CD4-positive, alpha-beta memory T cell (primary cell): ENCODE measurements around the gene DNM3. TPM values are rescaled to one million over a fixed set of nuclear protein-coding genes. Genes with fewer than 3 reads are reported as not detected.
A peak's percentile ranks its signal among the peaks of the same experiment; 100 is the strongest.

Experiments
- CTCF ChIA-PET: fragments of 350-600 bp; sonication (Branson Sonifier 250); formaldehyde crosslinking; loops from one replicate; lab custom pipeline; 2021; ENCODE audit warnings: inconsistent platforms; ENCODE audit not compliant: partially characterized antibody; lab: Charles Lee
- POLR2A ChIA-PET: fragments of 350-600 bp; sonication (Branson Sonifier 250); formaldehyde crosslinking; loops from one replicate; lab custom pipeline; 2021; ENCODE audit not compliant: partially characterized antibody; lab: Charles Lee
- DNase-seq, 5 donors: peaks; one replicate each; pipeline versions ENCODE4 v3.0.0 to v3.0.0-alpha.2; 2020 to 2022; ENCODE audit warnings: mixed read lengths in 1 of 5
- H3K27ac ChIP-seq: one replicate; pipeline ENCODE4 v1.7.0; 2013; ENCODE audit warnings: low read depth, low read length
- H3K27me3 ChIP-seq: 2 replicates; pipeline ENCODE4 v1.7.0; 2013; ENCODE audit warnings: mild to moderate bottlenecking, low read length, moderate library complexity; ENCODE audit not compliant: insufficient read depth
- H3K36me3 ChIP-seq: 2 replicates; pipeline ENCODE4 v1.7.0; 2013; ENCODE audit warnings: mild to moderate bottlenecking, low read length, moderate library complexity; ENCODE audit not compliant: insufficient read depth
- H3K4me1 ChIP-seq: 2 replicates; pipeline ENCODE4 v1.7.0; 2013; ENCODE audit warnings: mild to moderate bottlenecking, low read length, moderate library complexity; ENCODE audit not compliant: insufficient read depth
- H3K4me3 ChIP-seq, 2 donors: one replicate each; pipeline ENCODE4 v1.7.0; 2013; ENCODE audit warnings: low read length in 2 of 2, mild to moderate bottlenecking in 1 of 2
- H3K9me3 ChIP-seq, 2 donors: one replicate each; pipeline ENCODE4 v1.7.0; 2013; ENCODE audit warnings: low read length in 2 of 2, control low read depth in 1 of 2; ENCODE audit not compliant: control insufficient read depth in 1 of 2
- H3K27ac Mint-ChIP-seq, 7 donors: one replicate each; pipeline ENCODE4 v1.8.0; 2020 to 2021; ENCODE audit warnings: mixed read lengths in 7 of 7, mild to moderate bottlenecking in 6 of 7, inconsistent platforms in 3 of 7, moderate library complexity in 3 of 7
- H3K27me3 Mint-ChIP-seq, 2 donors: one replicate each; pipeline ENCODE4 v1.8.0; 2020 to 2021; ENCODE audit warnings: mixed read lengths in 2 of 2
- H3K36me3 Mint-ChIP-seq, 2 donors: one replicate each; pipeline ENCODE4 v1.8.0; 2020 to 2021; ENCODE audit warnings: mixed read lengths in 2 of 2, inconsistent platforms in 1 of 2, mild to moderate bottlenecking in 1 of 2
- H3K4me1 Mint-ChIP-seq, 4 donors: one replicate each; pipeline ENCODE4 v1.8.0; 2020 to 2021; ENCODE audit warnings: mixed read lengths in 4 of 4, mild to moderate bottlenecking in 1 of 4
- H3K4me3 Mint-ChIP-seq, 8 donors: one replicate each; pipeline ENCODE4 v1.8.0; 2020 to 2021; ENCODE audit warnings: mixed read lengths in 8 of 8, mild to moderate bottlenecking in 7 of 8, moderate library complexity in 6 of 8, inconsistent platforms in 3 of 8
- H3K9me3 Mint-ChIP-seq, 8 donors: one replicate each; pipeline ENCODE4 v1.8.0; 2020 to 2021; ENCODE audit warnings: mixed read lengths in 8 of 8, mild to moderate bottlenecking in 5 of 8, inconsistent platforms in 3 of 8, moderate library complexity in 1 of 8
- intact Hi-C: fragments of 100-400 bp; cut with micrococcal nuclease; formaldehyde crosslinking; loops from one replicate; pipeline ENCODE4 v1.15.1; 2023
- polyA plus RNA-seq, 2 donors: library from polyadenylated mRNA; unstranded; fragments of 300-500 nt; fragmentation: Illumina TruSeq; gene quantifications; one replicate each; pipeline ENCODE4 v1.2.3, GENCODE V29; 2021
- total RNA-seq, 2 experiments: library from RNA; stranded (reverse); gene quantifications; one replicate each; pipeline ENCODE4 v1.2.3, GENCODE V29; 2021

DNM3 gene
- total and polyA plus RNA-seq, 4 experiments from 2014 or later = 0.37 to 2.7 (median 1.4) TPM

- H3K4me3 Mint-ChIP-seq = no peak overlapping the region
- no peak for DNase-seq
- Histone ChIP-seq H3K36me3 (no peaks in the 10 kb centered on the region), H3K27me3 (no peaks in the 10 kb centered on the region), H3K9me3 (no peaks in the 10 kb centered on the region), H3K4me3 (no peak overlapping the region), H3K27ac (no peak overlapping the region), H3K4me1 (no peaks in the 10 kb centered on the region)
- no peaks in the 10 kb centered on the region for H3K27me3 Mint-ChIP-seq
- intact Hi-C loops = no loop called here
- H3K36me3 Mint-ChIP-seq = no peaks in the 10 kb centered on the region
- H3K4me1 Mint-ChIP-seq = no peaks in the 10 kb centered on the region
- no peaks in the 10 kb centered on the region for H3K9me3 Mint-ChIP-seq
- CTCF ChIA-PET = no interaction called here
- POLR2A ChIA-PET = no interaction called here
- no peak overlapping the region for H3K27ac Mint-ChIP-seq
These were observed 481.1 kb downstream of the DNM3 start for GRCh38 chr1:172322219-172323061.

DNA sequence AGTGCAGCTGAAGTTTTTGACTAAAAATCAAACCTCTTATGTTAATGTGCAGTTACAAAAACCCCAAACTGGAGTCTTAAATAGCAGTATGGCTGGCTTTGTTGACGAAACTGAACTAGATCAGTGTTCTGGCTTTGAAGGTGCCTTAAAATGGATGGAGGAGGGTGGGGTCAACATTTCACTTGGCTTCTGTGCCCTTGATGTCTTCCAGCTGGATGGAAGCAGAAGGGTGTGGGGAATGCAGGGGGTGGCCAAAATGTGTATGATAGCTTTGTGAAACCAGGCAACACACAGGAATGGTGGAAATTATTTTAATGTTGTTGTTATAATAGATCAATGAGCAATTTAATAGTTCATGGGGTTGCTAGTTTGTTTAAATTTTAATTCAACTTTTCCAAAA is 482.4 kb downstream of the DNM3 start:
- no peaks in the 10 kb centered on the region for H3K4me1 Mint-ChIP-seq
- no peaks in the 10 kb centered on the region for H3K27me3 Mint-ChIP-seq
- Histone ChIP-seq H3K9me3 (no peaks in the 10 kb centered on the region), H3K4me1 (no peaks in the 10 kb centered on the region), H3K4me3 (no peak overlapping the region), H3K27ac (no peak overlapping the region), H3K27me3 (no peaks in the 10 kb centered on the region), H3K36me3 (no peaks in the 10 kb centered on the region)
- no peak overlapping the region for H3K4me3 Mint-ChIP-seq
- peak overlapping the region in 1 of 7 donors; percentile 37 for H3K27ac Mint-ChIP-seq
- intact Hi-C loops = no loop called here
- no peak for DNase-seq
- no peaks in the 10 kb centered on the region for H3K36me3 Mint-ChIP-seq
- H3K9me3 Mint-ChIP-seq = no peaks in the 10 kb centered on the region
- ChIA-PET CTCF (no interaction called here), POLR2A (no interaction called here)

DNA sequence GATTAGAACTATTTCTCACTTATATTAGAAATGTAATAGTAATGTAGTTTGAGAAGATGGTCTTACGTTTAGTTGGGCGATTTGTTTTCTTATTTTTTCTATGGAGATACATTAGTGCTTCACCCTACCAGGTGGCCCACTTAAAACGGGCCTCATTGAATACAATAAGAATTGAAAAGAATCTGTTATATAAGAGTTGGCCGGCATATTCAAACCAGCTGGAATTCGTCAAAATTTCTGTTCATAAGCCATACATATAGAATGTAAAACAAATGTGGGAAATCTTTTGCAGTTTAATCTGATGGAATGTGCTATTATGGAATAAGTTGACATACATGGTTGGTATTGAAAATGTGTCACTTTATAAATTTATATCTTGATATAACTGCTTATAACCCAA is 482.8 kb downstream of the DNM3 start:
- no peaks in the 10 kb centered on the region for H3K9me3 Mint-ChIP-seq
- no peaks in the 10 kb centered on the region for H3K4me1 ChIP-seq

DNA sequence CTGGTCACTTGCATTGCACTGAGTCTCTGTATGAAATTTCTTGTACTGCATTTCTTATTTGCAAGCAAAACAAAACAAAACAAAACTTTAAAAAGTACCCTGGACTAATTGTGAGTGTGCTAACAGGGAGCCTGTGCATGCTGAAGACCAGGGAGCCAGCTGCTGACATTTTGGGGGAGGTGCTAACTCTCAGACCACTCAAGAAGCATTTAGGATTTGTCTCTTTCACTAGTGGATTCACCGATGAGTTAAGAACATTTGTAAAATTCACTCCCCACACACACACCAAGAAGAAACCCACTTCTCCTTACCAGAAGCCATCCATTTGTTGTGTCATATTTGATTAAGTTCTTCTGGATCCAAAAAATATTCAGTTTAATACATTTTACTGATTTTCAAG is 483.5 kb downstream of the DNM3 start:
- no peaks in the 10 kb centered on the region for H3K9me3 ChIP-seq
- no peak overlapping the region for H3K4me3 Mint-ChIP-seq
- POLR2A ChIA-PET = no interaction called here
- no peaks in the 10 kb centered on the region for H3K9me3 Mint-ChIP-seq
- H3K27me3 Mint-ChIP-seq = no peaks in the 10 kb centered on the region
- no peaks in the 10 kb centered on the region for H3K36me3 ChIP-seq
- H3K27ac ChIP-seq = no peak overlapping the region
- CTCF ChIA-PET = no interaction called here
- intact Hi-C loops = no loop called here
- H3K4me1 ChIP-seq = no peaks in the 10 kb centered on the region
- no peak overlapping the region for H3K27ac Mint-ChIP-seq
- no peak overlapping the region for H3K4me3 ChIP-seq
- DNase-seq = no peak
- H3K4me1 Mint-ChIP-seq = no peaks in the 10 kb centered on the region
- H3K27me3 ChIP-seq = no peaks in the 10 kb centered on the region
- H3K36me3 Mint-ChIP-seq = no peaks in the 10 kb centered on the region

More for the DNA sequence above, 482.8 kb downstream of the DNM3 start:
- intact Hi-C loops = no loop called here
- H3K27me3 ChIP-seq = no peaks in the 10 kb centered on the region
- DNase-seq = no peak
- H3K4me3 ChIP-seq = no peak overlapping the region
- POLR2A ChIA-PET = no interaction called here
- Mint-ChIP-seq H3K27ac (no peak overlapping the region), H3K27me3 (no peaks in the 10 kb centered on the region), H3K4me1 (no peaks in the 10 kb centered on the region), H3K36me3 (no peaks in the 10 kb centered on the region), H3K4me3 (no peak overlapping the region)
- H3K36me3 ChIP-seq = no peaks in the 10 kb centered on the region
- no peaks in the 10 kb centered on the region for H3K9me3 ChIP-seq
- CTCF ChIA-PET = no interaction called here
- no peak overlapping the region for H3K27ac ChIP-seq

- POLR2A ChIA-PET = no interaction called here
- H3K4me1 Mint-ChIP-seq = no peaks in the 10 kb centered on the region
These were observed 484.2 kb downstream of the DNM3 start for GRCh38 chr1:172325531-172325930.

DNA sequence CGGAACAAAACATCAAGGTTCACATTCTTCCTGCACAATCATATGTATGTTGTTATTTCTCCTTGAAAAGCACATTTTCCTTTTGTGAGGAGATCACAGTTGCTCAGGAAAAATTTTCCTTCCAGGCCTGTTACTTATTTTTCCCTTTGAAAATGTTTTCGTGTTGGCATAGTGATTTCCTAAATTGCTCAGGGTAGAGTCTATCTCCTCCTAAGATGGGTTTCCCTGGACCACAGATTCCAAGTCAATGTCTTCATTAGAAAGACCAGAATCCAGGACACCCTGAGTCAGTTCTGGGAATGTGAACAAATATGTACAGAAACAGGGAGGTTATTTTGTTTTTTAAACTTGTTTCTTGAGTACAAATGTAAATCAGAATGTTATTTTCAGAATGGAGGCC is 484.8 kb downstream of the DNM3 start:
- no peak overlapping the region for H3K4me3 Mint-ChIP-seq
- Histone ChIP-seq H3K4me3 (no peak overlapping the region), H3K36me3 (no peaks in the 10 kb centered on the region), H3K4me1 (no peaks in the 10 kb centered on the region), H3K27me3 (no peaks in the 10 kb centered on the region), H3K27ac (no peak overlapping the region), H3K9me3 (no peaks in the 10 kb centered on the region)
- no peak overlapping the region for H3K27ac Mint-ChIP-seq
- H3K36me3 Mint-ChIP-seq = no peaks in the 10 kb centered on the region
- POLR2A ChIA-PET = no interaction called here
- no peaks in the 10 kb centered on the region for H3K27me3 Mint-ChIP-seq
- CTCF ChIA-PET = no interaction called here
- no peaks in the 10 kb centered on the region for H3K9me3 Mint-ChIP-seq
- H3K4me1 Mint-ChIP-seq = no peaks in the 10 kb centered on the region
- intact Hi-C loops = no loop called here
- DNase-seq = no peak

More at GRCh38 chr1:172325531-172325930, 484.2 kb downstream of the DNM3 start:
- H3K36me3 Mint-ChIP-seq = no peaks in the 10 kb centered on the region
- Histone ChIP-seq H3K9me3 (no peaks in the 10 kb centered on the region), H3K4me3 (no peak overlapping the region), H3K4me1 (no peaks in the 10 kb centered on the region), H3K36me3 (no peaks in the 10 kb centered on the region), H3K27me3 (no peaks in the 10 kb centered on the region), H3K27ac (no peak overlapping the region)
- H3K4me3 Mint-ChIP-seq = no peak overlapping the region
- CTCF ChIA-PET = no interaction called here
- H3K27me3 Mint-ChIP-seq = no peaks in the 10 kb centered on the region
- no peak for DNase-seq
- H3K27ac Mint-ChIP-seq = no peak overlapping the region
- no peaks in the 10 kb centered on the region for H3K9me3 Mint-ChIP-seq
- intact Hi-C loops = no loop called here

GRCh38 chr1:172328266-172328665 is 487.0 kb downstream of the DNM3 start:
- Histone ChIP-seq H3K27me3 (no peaks in the 10 kb centered on the region), H3K4me1 (no peaks in the 10 kb centered on the region), H3K9me3 (no peaks in the 10 kb centered on the region), H3K4me3 (no peak overlapping the region), H3K36me3 (no peaks in the 10 kb centered on the region), H3K27ac (no peak overlapping the region)
- peaks cover 0 to 3% (median 0%) of the 10 kb centered on the region in 8 donors for H3K9me3 Mint-ChIP-seq
- no peaks in the 10 kb centered on the region for H3K27me3 Mint-ChIP-seq
- no peaks in the 10 kb centered on the region for H3K4me1 Mint-ChIP-seq
- H3K4me3 Mint-ChIP-seq = no peak overlapping the region
- no peak overlapping the region for H3K27ac Mint-ChIP-seq
- intact Hi-C loops = no loop called here
- DNase-seq = no peak
- CTCF ChIA-PET = no interaction called here
- H3K36me3 Mint-ChIP-seq = no peaks in the 10 kb centered on the region
- POLR2A ChIA-PET = no interaction called here
